Panc1 (cell line): ENCODE data around the gene MRPS27. TPM values are rescaled to one million over a fixed set of nuclear protein-coding genes. Genes with fewer than 3 reads are reported as not detected.

Experiments used
- ATAC-seq: fragments of 200-7000 bp; cut with Tn5 transposase; 2 replicates; pipeline ENCODE4 v1.9.1; 2020; ENCODE audit warnings: mild to moderate bottlenecking, moderate library complexity
- BruUV-seq: library from RNA; stranded (reverse); fragments of 400-500 nt; replicated peaks from 2 replicates; lab custom pipeline; 2021; lab: Mats Ljungman, UMichigan
- CTCF ChIA-PET: fragments of 300-600 bp; sonication (Branson Sonifier 250); formaldehyde crosslinking; loops from one replicate; lab custom pipeline; 2022; ENCODE audit warnings: antibody characterized with exemption; lab: Charles Lee
- POLR2A ChIA-PET: fragments of 300-600 bp; sonication (Branson Sonifier 250); formaldehyde crosslinking; loops from one replicate; lab custom pipeline; 2022; ENCODE audit warnings: antibody characterized with exemption; lab: Charles Lee
- DNase-seq: peaks from one replicate; pipeline ENCODE4 v3.0.0-alpha.2; 2010; ENCODE audit warnings: low read depth, low spot score
- H3K27ac ChIP-seq: 2 replicates; pipeline ENCODE4 v1.5.1; 2011; ENCODE audit warnings: mild to moderate bottlenecking, low read length, inconsistent platforms
- H3K27me3 ChIP-seq: fragments of 200-500 bp; sonication (Bioruptor generic); 2 replicates; pipeline ENCODE4 v1.6.0; 2014; ENCODE audit warnings: low read length, inconsistent platforms; ENCODE audit not compliant: control insufficient read depth, insufficient read depth
- H3K36me3 ChIP-seq: fragments of 200-500 bp; sonication (Bioruptor generic); 2 replicates; pipeline ENCODE4 v1.5.1; 2014; ENCODE audit warnings: inconsistent platforms, mild to moderate bottlenecking, low read length, moderate library complexity; ENCODE audit not compliant: control insufficient read depth, insufficient read depth
- H3K4me1 ChIP-seq: 2 replicates; pipeline ENCODE4 v1.5.1; 2011; ENCODE audit warnings: inconsistent platforms, mild to moderate bottlenecking, low read length, moderate library complexity; ENCODE audit not compliant: control insufficient read depth, insufficient read depth
- H3K4me3 ChIP-seq, 2 experiments: 2 replicates each; pipeline ENCODE4 v1.5.1; 2011 to 2012; ENCODE audit warnings: low read depth in 2 of 2, low read length in 2 of 2, mild to moderate bottlenecking in 2 of 2, inconsistent platforms in 1 of 2, moderate library complexity in 1 of 2
- H3K9me3 ChIP-seq: fragments of 200-500 bp; sonication (Bioruptor generic); 2 replicates; pipeline ENCODE4 v1.5.1; 2014; ENCODE audit warnings: low read depth, mild to moderate bottlenecking, inconsistent platforms, low read length, moderate library complexity; ENCODE audit not compliant: control insufficient read depth, insufficient read depth
- POLR2AphosphoS5 ChIP-seq: IDR thresholded peaks from 2 replicates; pipeline ENCODE4 v1.6.1; 2012; ENCODE audit warnings: mild to moderate bottlenecking, low read depth, low read length, moderate library complexity
- SIN3A ChIP-seq: IDR thresholded peaks from 2 replicates; pipeline ENCODE4 v1.6.1; 2012; ENCODE audit warnings: low read depth, mild to moderate bottlenecking, low read length, moderate library complexity, borderline replicate concordance; ENCODE audit not compliant: insufficient read depth
- TCF7L2 ChIP-seq: IDR thresholded peaks from 2 replicates; pipeline ENCODE4 v1.6.1; 2011; ENCODE audit warnings: mild to moderate bottlenecking, low read depth, low read length, inconsistent platforms
- in situ Hi-C: cut with HindIII; loops from 2 replicates; pipeline ENCODE4 v1.10.0; 2016; ENCODE audit warnings: low sequenced_read_pairs, low pct_unique_long_range_greater_than_20kb
- intact Hi-C: fragments of 100-400 bp; cut with micrococcal nuclease; formaldehyde crosslinking; loops from one replicate; pipeline ENCODE4 v1.10.0; 2022; ENCODE audit not compliant: unreplicated experiment
- total RNA-seq: library from RNA; stranded (reverse); gene quantifications from one replicate; pipeline ENCODE4 v1.2.1, GENCODE V29; 2021; ENCODE audit not compliant: unreplicated experiment
- TF ChIP-seq, protein P1 (sequence below): fragments of 450-650 bp; IDR thresholded peaks from 2 replicates; pipeline ENCODE4 v1.5.1; 2017; ENCODE audit warnings: mild to moderate bottlenecking
- TF ChIP-seq, protein P2 (sequence below), 2 experiments: IDR thresholded peaks; 2 replicates each; pipeline ENCODE4 v1.6.1; 2011 to 2012; ENCODE audit warnings: low read depth in 2 of 2, control low read depth in 1 of 2, low read length in 1 of 2, mild to moderate bottlenecking in 1 of 2, moderate library complexity in 1 of 2; ENCODE audit not compliant: insufficient read depth in 1 of 2

MRPS27 gene
- total RNA-seq, 1 experiment from 2014 or later: 67.2 TPM

DNA sequence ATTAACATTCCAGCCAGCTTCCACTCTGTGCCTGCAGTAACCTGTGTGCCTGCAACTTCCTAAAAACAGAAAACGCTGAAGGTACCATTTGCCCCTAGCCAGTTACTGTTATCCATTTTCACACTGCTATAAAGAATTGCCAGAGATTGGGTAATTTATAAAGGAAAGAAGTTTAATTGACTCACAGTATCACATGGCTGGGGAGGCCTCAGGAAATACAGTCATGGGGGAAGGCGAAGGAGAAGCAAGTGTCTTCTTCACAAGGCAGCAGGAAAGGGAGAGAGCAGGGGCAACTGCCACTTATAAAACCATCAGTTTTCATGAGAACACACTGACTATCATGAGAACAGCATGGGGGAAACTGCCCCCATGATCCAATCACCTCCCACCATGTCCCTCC, 31.3 kb upstream of the MRPS27 start:
- TF ChIP-seq, protein P1, sequence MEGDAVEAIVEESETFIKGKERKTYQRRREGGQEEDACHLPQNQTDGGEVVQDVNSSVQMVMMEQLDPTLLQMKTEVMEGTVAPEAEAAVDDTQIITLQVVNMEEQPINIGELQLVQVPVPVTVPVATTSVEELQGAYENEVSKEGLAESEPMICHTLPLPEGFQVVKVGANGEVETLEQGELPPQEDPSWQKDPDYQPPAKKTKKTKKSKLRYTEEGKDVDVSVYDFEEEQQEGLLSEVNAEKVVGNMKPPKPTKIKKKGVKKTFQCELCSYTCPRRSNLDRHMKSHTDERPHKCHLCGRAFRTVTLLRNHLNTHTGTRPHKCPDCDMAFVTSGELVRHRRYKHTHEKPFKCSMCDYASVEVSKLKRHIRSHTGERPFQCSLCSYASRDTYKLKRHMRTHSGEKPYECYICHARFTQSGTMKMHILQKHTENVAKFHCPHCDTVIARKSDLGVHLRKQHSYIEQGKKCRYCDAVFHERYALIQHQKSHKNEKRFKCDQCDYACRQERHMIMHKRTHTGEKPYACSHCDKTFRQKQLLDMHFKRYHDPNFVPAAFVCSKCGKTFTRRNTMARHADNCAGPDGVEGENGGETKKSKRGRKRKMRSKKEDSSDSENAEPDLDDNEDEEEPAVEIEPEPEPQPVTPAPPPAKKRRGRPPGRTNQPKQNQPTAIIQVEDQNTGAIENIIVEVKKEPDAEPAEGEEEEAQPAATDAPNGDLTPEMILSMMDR: no peak
- TF ChIP-seq TCF7L2 (no peak), POLR2AphosphoS5 (no peak)
- ChIA-PET CTCF (no interaction called here), POLR2A (no interaction called here)
- no TSS peak for BruUV-seq
- DNase-seq (no peak), ATAC-seq (no peak)
- Histone ChIP-seq H3K36me3 (no peaks in the 10 kb centered on the region), H3K4me1 (no peaks in the 10 kb centered on the region), H3K4me3 (no peak overlapping the region), H3K9me3 (no peaks in the 10 kb centered on the region), H3K27ac (no peak overlapping the region), H3K27me3 (no peaks in the 10 kb centered on the region)
- intact Hi-C loops (no loop called here), in situ Hi-C loops (no loop called here)

DNA sequence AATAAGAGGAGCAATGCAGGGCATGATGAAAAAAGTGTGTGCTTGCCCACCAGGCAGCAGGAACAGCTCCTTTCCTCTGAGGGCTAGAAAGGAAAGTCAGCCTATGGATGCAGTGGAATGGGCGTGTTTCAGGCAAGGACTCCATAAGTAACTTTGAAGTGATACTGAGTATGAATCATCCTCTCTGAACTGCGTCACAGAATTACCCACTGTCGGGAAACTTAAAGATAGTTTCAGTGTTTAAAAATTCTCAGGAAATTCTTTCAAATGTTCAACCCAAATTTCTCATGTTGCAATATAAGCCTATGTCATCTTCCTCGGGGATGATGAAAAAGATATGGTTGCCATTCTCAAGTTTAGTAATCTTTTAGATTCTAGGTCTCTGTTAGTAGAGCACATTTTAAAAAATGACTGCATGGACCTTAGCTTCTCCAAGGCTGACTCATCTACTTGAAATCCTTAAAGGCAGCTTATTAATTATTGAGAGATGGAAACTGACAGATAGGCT, 27.8 kb upstream of the MRPS27 start:
- DNase-seq: no peak
- ChIA-PET POLR2A (no interaction called here), CTCF (no interaction called here)
- in situ Hi-C loops: no loop called here
- no peaks in the 10 kb centered on the region for H3K4me1 ChIP-seq
- BruUV-seq: no TSS peak
- no peak overlapping the region for H3K4me3 ChIP-seq
- H3K36me3 ChIP-seq: peaks cover 3% of the 10 kb centered on the region; the same call in 1 of the 2 replicates
- TF ChIP-seq TCF7L2 (no peak), POLR2AphosphoS5 (no peak)
- no peak for ATAC-seq
- no peak overlapping the region for H3K27ac ChIP-seq
- intact Hi-C loops: no loop called here
- H3K9me3 ChIP-seq: no peaks in the 10 kb centered on the region
- no peaks in the 10 kb centered on the region for H3K27me3 ChIP-seq

DNA sequence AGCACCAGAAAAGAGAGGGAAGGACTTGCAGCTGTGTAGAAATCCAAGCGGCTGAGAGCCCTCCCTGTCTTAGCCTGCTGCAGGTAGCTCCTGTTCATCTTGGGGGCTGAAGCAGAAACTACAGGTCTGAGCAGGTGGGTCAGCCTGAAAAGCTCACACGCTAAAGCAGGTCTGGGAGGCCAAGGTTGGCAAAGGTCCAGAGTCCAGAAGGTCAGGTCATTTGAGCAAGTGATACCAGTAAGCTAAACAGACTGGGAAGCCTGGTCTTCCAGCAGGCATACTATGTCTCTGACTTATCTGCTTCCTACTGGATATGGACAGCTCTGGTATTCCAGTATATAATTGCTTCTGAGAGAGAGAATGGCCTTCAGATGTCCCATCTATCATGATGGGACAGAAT, 26.4 kb upstream of the MRPS27 start:
- H3K27me3 ChIP-seq: no peaks in the 10 kb centered on the region
- peaks cover 6% of the 10 kb centered on the region; the same call in 1 of the 2 replicates for H3K36me3 ChIP-seq
- intact Hi-C loops (no loop called here), in situ Hi-C loops (no loop called here)
- H3K9me3 ChIP-seq: no peaks in the 10 kb centered on the region
- CTCF ChIA-PET: no interaction called here
- BruUV-seq: no TSS peak
- H3K4me1 ChIP-seq: no peaks in the 10 kb centered on the region
- DNase-seq (no peak), ATAC-seq (no peak)
- H3K4me3 ChIP-seq: no peak overlapping the region
- POLR2A ChIA-PET: no interaction called here
- no peak overlapping the region for H3K27ac ChIP-seq
- TF ChIP-seq, protein P1: no peak
- no peak for TF ChIP-seq POLR2AphosphoS5
- TF ChIP-seq, protein P2, sequence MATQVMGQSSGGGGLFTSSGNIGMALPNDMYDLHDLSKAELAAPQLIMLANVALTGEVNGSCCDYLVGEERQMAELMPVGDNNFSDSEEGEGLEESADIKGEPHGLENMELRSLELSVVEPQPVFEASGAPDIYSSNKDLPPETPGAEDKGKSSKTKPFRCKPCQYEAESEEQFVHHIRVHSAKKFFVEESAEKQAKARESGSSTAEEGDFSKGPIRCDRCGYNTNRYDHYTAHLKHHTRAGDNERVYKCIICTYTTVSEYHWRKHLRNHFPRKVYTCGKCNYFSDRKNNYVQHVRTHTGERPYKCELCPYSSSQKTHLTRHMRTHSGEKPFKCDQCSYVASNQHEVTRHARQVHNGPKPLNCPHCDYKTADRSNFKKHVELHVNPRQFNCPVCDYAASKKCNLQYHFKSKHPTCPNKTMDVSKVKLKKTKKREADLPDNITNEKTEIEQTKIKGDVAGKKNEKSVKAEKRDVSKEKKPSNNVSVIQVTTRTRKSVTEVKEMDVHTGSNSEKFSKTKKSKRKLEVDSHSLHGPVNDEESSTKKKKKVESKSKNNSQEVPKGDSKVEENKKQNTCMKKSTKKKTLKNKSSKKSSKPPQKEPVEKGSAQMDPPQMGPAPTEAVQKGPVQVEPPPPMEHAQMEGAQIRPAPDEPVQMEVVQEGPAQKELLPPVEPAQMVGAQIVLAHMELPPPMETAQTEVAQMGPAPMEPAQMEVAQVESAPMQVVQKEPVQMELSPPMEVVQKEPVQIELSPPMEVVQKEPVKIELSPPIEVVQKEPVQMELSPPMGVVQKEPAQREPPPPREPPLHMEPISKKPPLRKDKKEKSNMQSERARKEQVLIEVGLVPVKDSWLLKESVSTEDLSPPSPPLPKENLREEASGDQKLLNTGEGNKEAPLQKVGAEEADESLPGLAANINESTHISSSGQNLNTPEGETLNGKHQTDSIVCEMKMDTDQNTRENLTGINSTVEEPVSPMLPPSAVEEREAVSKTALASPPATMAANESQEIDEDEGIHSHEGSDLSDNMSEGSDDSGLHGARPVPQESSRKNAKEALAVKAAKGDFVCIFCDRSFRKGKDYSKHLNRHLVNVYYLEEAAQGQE (IDR thresholded peaks at IDR 0.05; ENCODE audit: insufficient read depth in 1 of 2, low read depth in 2 of 2, low read length in 1 of 2): no peak
- no peak for TF ChIP-seq SIN3A
- no peak for TF ChIP-seq TCF7L2
